Activated effector memory CD4-positive, alpha-beta T cell treated with anti-CD3 and anti-CD28 coated beads, Interleukin-2, amount 50 U/mL, for 16 hours (primary cell): ENCODE results near the gene FHL5.
A peak's percentile ranks its signal among the peaks of the same experiment; 100 is the strongest.
"Not testable (repeated sequence)": the region's sequence is repeated elsewhere in the genome, so short reads cannot be mapped to it uniquely, and the experiment has no call there.

Source experiments
- DNase-seq: peaks from one replicate; pipeline ENCODE4 v3.0.0-alpha.2; 2020

The FHL5 gene

GRCh38 chr6:96562886-96563285, at the start of gene FHL5:
TSS of gene FHL5 (plus strand) at chr6:96563128. CDS start at chr6:96603614, 40,486 bp downstream.
- no peak for DNase-seq

- DNase-seq: no peak
Measured at GRCh38 chr6:96520171-96521115, 42.5 kb upstream of the FHL5 start.

GRCh38 chr6:96521306-96521643, 41.7 kb upstream of the FHL5 start:
- no peak for DNase-seq

- DNase-seq: peak; percentile 98
Measured at GRCh38 chr6:96521644-96522464, 41.1 kb upstream of the FHL5 start, which contains the start of gene UFL1. TSS of gene UFL1 (plus strand) at chr6:96521806. CDS start at chr6:96521874, 68 bp downstream.

- DNase-seq: no peak
Measured at GRCh38 chr6:96522465-96523009, 40.4 kb upstream of the FHL5 start.

GRCh38 chr6:96528193-96528592, 34.7 kb upstream of the FHL5 start:
- no peak for DNase-seq

- no peak for DNase-seq
Measured at GRCh38 chr6:96532399-96532798, 30.5 kb upstream of the FHL5 start.

GRCh38 chr6:96537726-96538125, 25.2 kb upstream of the FHL5 start:
- no peak for DNase-seq

GRCh38 chr6:96542702-96543101, 20.2 kb upstream of the FHL5 start:
- no peak for DNase-seq

- DNase-seq: no peak
Measured at GRCh38 chr6:96545882-96546281, 17.0 kb upstream of the FHL5 start.

GRCh38 chr6:96547654-96548053, 15.3 kb upstream of the FHL5 start:
- no peak for DNase-seq

- no peak for DNase-seq
Measured at GRCh38 chr6:96554558-96554957, 8.4 kb upstream of the FHL5 start.

- DNase-seq: not testable (repeated sequence)
Measured at GRCh38 chr6:96559740-96560139, 3.2 kb upstream of the FHL5 start.

GRCh38 chr6:96563853-96564252, 925 bp downstream of the FHL5 start:
- DNase-seq: no peak

- DNase-seq: no peak
Measured at GRCh38 chr6:96570053-96570452, 7.1 kb downstream of the FHL5 start.

- DNase-seq: no peak
Measured at GRCh38 chr6:96571551-96571950, 8.6 kb downstream of the FHL5 start.

GRCh38 chr6:96575359-96575758, 12.4 kb downstream of the FHL5 start:
- DNase-seq: no peak

GRCh38 chr6:96576221-96576620, 13.3 kb downstream of the FHL5 start:
- no peak for DNase-seq

- no peak for DNase-seq
Measured at GRCh38 chr6:96582021-96582420, 19.1 kb downstream of the FHL5 start.

GRCh38 chr6:96582436-96582835, 19.5 kb downstream of the FHL5 start:
- DNase-seq: no peak

GRCh38 chr6:96604420-96604819, 41.5 kb downstream of the FHL5 start:
- DNase-seq: no peak

- DNase-seq: no peak
Measured at GRCh38 chr6:96608074-96608473, 45.1 kb downstream of the FHL5 start.

- no peak for DNase-seq
Measured at GRCh38 chr6:96610019-96610418, 47.1 kb downstream of the FHL5 start.
